B cell (primary cell): ENCODE measurements around the gene HERC2.

Experiments
- CTCF ChIP-seq: fragments of 200-600 bp; IDR thresholded peaks from one replicate; pipeline ENCODE4 v1.8.0; 2022; ENCODE audit warnings: antibody characterized with exemption, mild to moderate bottlenecking
- EZH2 ChIP-seq: IDR thresholded peaks from 2 replicates; pipeline ENCODE4 v1.6.1; 2012; ENCODE audit warnings: borderline replicate concordance, low read depth, mild to moderate bottlenecking, moderate library complexity, low read length; ENCODE audit not compliant: insufficient read depth, poor library complexity, severe bottlenecking

- TF ChIP-seq CTCF (no peak), EZH2 (no peak)
Observed at GRCh38 chr15:28165791-28166190, 156.2 kb downstream of the HERC2 start.
